ENCODE results near the gene BEGAIN. TPM values are rescaled to one million over a fixed set of nuclear protein-coding genes. Genes with fewer than 3 reads are reported as not detected.

Gene BEGAIN
- total RNA-seq, 1 donor from 2014 or later: 1.6 TPM

DNA sequence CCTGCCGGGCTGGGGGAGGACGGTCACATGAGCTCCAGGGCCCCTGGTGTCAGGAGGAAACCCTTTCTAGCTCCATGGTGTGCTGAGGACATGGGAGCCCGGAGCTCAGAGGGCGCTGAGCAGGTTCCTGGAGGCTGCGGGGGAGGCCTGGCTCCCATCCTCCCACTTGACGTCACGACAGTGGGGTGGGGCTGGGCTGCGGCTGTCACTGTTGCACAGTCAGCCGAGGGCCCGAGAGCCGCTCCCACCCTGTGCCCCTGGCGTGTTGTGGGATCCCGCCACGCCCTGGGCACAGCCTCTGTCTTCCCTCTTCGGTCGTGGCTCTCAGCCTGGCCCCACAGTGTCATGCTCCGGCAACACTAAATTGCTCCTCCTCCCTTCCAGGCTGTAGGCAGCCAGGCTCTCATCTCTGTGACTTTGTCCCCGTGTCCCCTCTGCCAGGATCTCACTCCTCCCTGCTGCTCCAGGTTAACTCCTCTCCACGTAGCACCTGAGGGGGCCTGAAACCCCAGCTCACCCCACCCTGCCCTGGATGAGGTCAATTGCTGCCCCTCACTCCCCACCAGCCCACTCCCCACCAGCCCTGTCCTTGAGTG, 33.0 kb downstream of the BEGAIN start:
- Mint-ChIP-seq H3K4me3 (ENCODE audit: unreplicated experiment) (no peak overlapping the region), H3K27ac (ENCODE audit: unreplicated experiment) (no peak overlapping the region), H3K36me3 (ENCODE audit: low read depth, unreplicated experiment) (no peaks in the 10 kb centered on the region), H3K9me3 (ENCODE audit: unreplicated experiment) (no peaks in the 10 kb centered on the region), H3K27me3 (ENCODE audit: unreplicated experiment) (peaks cover 5% of the 10 kb centered on the region), H3K4me1 (ENCODE audit: unreplicated experiment) (no peaks in the 10 kb centered on the region)
- TF ChIP-seq CTCF (IDR thresholded peaks at IDR 0.05; ENCODE audit: unreplicated experiment): no peak
- no peak for DNase-seq (ENCODE audit: low spot score)

DNA sequence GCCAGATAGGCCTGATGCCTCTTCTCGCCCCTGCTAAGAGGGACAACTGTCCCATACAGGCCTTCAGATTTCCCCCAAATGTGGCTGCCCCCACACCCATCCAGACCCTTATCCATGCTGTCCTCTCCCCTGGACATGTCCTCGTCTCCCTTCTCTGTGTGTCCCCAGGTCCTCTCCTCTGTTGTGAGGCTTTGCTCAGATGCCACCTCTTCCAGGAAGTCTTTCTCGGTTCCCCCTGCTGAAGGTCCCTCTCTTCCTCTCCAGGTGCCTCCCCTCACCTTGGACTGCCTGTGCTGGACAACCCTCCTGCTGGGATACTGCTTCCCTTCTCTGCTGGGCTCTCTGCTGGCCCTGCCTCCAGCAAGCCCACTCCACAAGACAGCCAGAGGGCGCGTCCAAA, 33.7 kb downstream of the BEGAIN start:
- Mint-ChIP-seq H3K36me3 (ENCODE audit: low read depth, unreplicated experiment) (no peaks in the 10 kb centered on the region), H3K9me3 (ENCODE audit: unreplicated experiment) (no peaks in the 10 kb centered on the region), H3K4me3 (ENCODE audit: unreplicated experiment) (no peak overlapping the region), H3K27ac (ENCODE audit: unreplicated experiment) (no peak overlapping the region), H3K4me1 (ENCODE audit: unreplicated experiment) (no peaks in the 10 kb centered on the region), H3K27me3 (ENCODE audit: unreplicated experiment) (peaks cover 5% of the 10 kb centered on the region)
- DNase-seq (ENCODE audit: low spot score): no peak
- no peak for TF ChIP-seq CTCF (IDR thresholded peaks at IDR 0.05; ENCODE audit: unreplicated experiment)

- no peak for TF ChIP-seq CTCF (IDR thresholded peaks at IDR 0.05; ENCODE audit: unreplicated experiment)
- H3K9me3 Mint-ChIP-seq (ENCODE audit: unreplicated experiment): no peaks in the 10 kb centered on the region
- no peaks in the 10 kb centered on the region for H3K27me3 Mint-ChIP-seq (ENCODE audit: unreplicated experiment)
- no peaks in the 10 kb centered on the region for H3K4me1 Mint-ChIP-seq (ENCODE audit: unreplicated experiment)
- H3K27ac Mint-ChIP-seq (ENCODE audit: unreplicated experiment): no peak overlapping the region
- H3K4me3 Mint-ChIP-seq (ENCODE audit: unreplicated experiment): no peak overlapping the region
- H3K36me3 Mint-ChIP-seq (ENCODE audit: low read depth, unreplicated experiment): no peaks in the 10 kb centered on the region
- DNase-seq (ENCODE audit: low spot score): no peak
Observed at GRCh38 chr14:100552524-100553125, 34.6 kb downstream of the BEGAIN start.

GRCh38 chr14:100551056-100551455, 36.2 kb downstream of the BEGAIN start:
- TF ChIP-seq CTCF (IDR thresholded peaks at IDR 0.05; ENCODE audit: unreplicated experiment): no peak
- no peaks in the 10 kb centered on the region for H3K9me3 Mint-ChIP-seq (ENCODE audit: unreplicated experiment)
- peaks cover 2% of the 10 kb centered on the region for H3K27me3 Mint-ChIP-seq (ENCODE audit: unreplicated experiment)
- no peak for DNase-seq (ENCODE audit: low spot score)
- no peak overlapping the region for H3K4me3 Mint-ChIP-seq (ENCODE audit: unreplicated experiment)
- no peaks in the 10 kb centered on the region for H3K36me3 Mint-ChIP-seq (ENCODE audit: low read depth, unreplicated experiment)
- no peaks in the 10 kb centered on the region for H3K4me1 Mint-ChIP-seq (ENCODE audit: unreplicated experiment)
- no peak overlapping the region for H3K27ac Mint-ChIP-seq (ENCODE audit: unreplicated experiment)

GRCh38 chr14:100549834-100550625, 37.2 kb downstream of the BEGAIN start:
- Mint-ChIP-seq H3K4me3 (ENCODE audit: unreplicated experiment) (no peak overlapping the region), H3K27me3 (ENCODE audit: unreplicated experiment) (peaks cover 6% of the 10 kb centered on the region), H3K4me1 (ENCODE audit: unreplicated experiment) (no peaks in the 10 kb centered on the region), H3K36me3 (ENCODE audit: low read depth, unreplicated experiment) (no peaks in the 10 kb centered on the region), H3K9me3 (ENCODE audit: unreplicated experiment) (no peaks in the 10 kb centered on the region), H3K27ac (ENCODE audit: unreplicated experiment) (no peak overlapping the region)
- DNase-seq (ENCODE audit: low spot score): no peak
- no peak for TF ChIP-seq CTCF (IDR thresholded peaks at IDR 0.05; ENCODE audit: unreplicated experiment)
